ENCODE measurements around the gene IFT74.
A peak's percentile ranks its signal among the peaks of the same experiment; 100 is the strongest.

Gene IFT74

GRCh38 chr9:26973989-26974388 is 17.8 kb downstream of the IFT74 start:
- FAIRE-seq, result no peak
- DNase-seq (ENCODE audit: low spot score), result no peak

DNA sequence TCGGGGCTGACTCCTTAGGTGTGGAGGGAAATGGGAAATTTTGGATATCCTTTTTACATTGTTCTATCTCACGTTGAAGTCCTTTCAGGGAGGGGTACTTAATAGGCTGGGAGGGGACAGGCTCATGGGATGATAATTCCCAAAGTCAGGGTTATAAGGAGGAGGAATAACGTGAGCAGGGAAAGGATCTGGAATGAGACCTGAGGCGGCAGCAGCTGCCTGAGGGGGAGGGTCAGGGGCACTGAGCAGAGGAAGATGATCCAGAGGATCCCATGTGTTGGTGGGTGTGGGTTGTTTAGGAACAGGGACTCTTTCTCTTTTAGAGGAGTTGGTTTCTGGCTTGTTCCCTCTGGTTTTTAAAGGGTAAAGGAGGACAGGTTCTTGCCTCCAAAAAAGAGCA is 18.7 kb downstream of the IFT74 start:
- FAIRE-seq, result no peak
- DNase-seq (ENCODE audit: low spot score), result no peak

- no peak for FAIRE-seq
- DNase-seq (ENCODE audit: low spot score), result no peak
Measured at GRCh38 chr9:26975728-26976707, 19.8 kb downstream of the IFT74 start.

DNA sequence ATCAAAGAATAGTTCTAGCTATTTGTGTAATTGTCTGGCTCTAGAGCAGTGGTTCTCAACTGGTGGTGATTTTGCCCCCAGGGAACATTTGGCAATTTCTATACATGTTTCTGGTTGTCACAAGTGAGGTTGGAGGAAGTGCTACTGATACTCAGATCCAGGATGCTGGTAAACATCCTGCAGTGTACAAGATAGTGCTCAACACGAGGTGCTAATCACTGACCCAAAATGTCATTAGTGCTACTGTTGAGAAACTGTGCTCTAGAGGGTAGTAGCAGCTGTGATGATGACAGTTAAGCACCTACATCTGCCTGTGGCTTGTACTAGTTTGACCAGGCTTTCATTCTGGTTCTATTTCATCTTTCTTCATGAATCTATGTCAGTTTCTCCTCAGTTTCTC is 27.1 kb downstream of the IFT74 start:
- DNase-seq (ENCODE audit: low spot score) (no peak), FAIRE-seq (no peak)

- DNase-seq (ENCODE audit: low spot score) (no peak), FAIRE-seq (no peak)
Measured at GRCh38 chr9:26995810-26996209, 39.6 kb downstream of the IFT74 start.

GRCh38 chr9:27003426-27004077 is 47.3 kb downstream of the IFT74 start:
- no peak for FAIRE-seq

DNA sequence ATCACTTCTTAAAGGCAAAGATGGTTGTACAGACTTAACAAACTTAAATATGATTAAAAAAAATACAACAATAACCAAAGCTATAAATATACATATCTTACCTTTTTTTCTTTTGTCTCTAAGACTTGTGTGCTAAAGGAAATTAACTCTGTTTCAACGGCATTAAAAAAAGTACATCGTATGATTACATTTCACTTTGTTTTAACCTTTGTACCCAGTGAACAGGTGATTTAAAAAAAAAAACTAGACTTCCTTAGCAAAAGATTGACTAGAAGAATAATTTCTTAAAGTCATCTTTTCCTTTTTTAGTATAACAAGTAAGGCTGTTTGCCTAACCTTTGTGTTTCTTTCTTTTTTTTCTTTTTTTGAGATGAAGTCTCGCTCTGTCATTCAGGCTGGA is 49.3 kb downstream of the IFT74 start, which contains the start of gene LRRC19:
LRRC19 (minus strand) TSS at position 182 of the 400 bp plus-strand sequence. CDS start 5,978 bp downstream, outside the sequence.
- FAIRE-seq (no peak), DNase-seq (ENCODE audit: low spot score) (no peak)

More at GRCh38 chr9:27003426-27004077, 47.3 kb downstream of the IFT74 start:
- no peak for DNase-seq (ENCODE audit: low spot score)

DNA sequence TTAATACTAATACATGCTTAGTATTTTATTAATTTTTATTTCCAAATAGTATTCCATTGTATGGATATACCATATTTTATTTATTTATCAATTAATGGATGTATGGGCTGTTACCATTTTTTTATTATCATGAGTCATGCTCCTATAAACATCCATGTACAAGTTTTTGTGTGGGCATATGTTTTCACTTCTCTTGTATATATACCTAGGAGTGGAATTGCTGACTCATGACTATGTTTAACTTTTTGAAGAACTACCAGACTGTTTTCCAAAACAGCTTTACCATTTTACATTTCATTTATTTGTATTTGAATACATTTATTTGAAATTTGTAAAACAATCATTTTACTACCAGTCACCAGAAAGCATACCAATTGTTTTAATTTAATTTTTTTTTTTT is 63.4 kb downstream of the IFT74 start:
- FAIRE-seq (no peak), DNase-seq (ENCODE audit: low spot score) (no peak)

- FAIRE-seq (no peak), DNase-seq (ENCODE audit: low spot score) (no peak)
Measured at GRCh38 chr9:27022920-27023319, 66.7 kb downstream of the IFT74 start.

DNA sequence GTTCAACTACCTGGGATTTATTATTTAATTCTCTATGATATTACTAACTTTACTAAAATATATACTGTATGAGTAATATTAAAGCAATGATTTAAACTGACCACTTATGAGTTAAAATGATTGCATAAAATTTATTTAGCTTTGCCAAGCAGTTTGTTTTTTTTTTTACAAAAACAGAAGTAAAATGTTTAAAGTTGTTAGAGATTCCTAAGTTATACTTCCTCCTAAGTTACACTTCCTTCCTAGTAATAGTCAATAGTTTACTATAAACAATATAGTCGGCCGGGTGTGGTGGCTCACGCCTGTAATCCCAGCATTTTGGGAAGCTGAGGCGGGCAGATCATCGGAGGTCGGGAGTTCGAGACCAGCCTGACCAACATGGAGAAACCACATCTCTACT is 73.0 kb downstream of the IFT74 start:
- DNase-seq (ENCODE audit: low spot score), result no peak
- no peak for FAIRE-seq

DNA sequence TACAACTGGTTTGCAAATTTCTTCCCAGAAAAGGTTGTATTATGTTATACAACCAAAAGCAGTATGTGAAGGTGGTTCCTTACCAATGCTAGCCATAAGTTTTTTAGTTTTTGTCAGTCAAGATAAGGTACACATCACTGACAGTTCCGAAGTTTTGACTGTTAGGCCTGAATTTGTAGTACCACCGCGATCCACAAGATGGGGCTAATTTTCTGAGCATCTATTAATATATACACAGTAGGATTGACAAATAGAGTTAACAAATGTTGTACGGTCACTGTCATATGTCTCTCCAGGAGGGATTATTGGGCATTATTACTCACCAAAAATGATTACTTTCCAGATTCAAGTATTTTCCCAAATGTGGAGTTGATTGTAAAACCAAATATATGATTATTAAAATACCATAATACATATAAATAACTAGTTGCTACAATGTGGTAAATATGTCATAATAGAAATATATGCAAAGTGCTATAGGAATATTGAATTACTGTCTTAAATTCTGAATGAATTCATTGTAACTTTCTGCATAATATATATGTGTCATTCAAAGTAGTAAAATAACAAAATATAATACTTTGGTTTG is 77.7 kb downstream of the IFT74 start:
- DNase-seq (ENCODE audit: low spot score) (peak; percentile 20), FAIRE-seq (peak; percentile 34)

- FAIRE-seq, result no peak
Measured at GRCh38 chr9:27037499-27037898, 81.3 kb downstream of the IFT74 start.

DNA sequence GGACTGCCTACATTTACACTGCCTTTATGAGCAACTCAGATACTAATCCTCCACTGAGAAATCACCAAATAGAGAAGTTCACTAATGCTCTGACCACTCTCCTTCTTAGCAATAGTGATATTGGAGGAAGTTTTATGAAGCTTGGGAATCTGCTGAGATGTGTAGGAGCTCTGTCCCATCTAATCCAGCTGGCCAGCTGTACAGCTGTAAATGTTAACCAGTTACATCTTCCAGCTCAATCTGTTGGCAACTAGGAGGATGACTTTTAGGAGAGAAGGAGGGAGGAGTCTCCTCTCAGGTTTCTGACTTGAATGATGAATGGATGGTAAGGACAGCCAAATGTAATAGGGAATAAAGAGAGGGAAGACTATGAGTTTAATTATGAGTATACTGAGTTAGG is 85.5 kb downstream of the IFT74 start:
- FAIRE-seq (no peak), DNase-seq (ENCODE audit: low spot score) (no peak)

More at GRCh38 chr9:27037499-27037898, 81.3 kb downstream of the IFT74 start:
- DNase-seq (ENCODE audit: low spot score), result no peak

DNA sequence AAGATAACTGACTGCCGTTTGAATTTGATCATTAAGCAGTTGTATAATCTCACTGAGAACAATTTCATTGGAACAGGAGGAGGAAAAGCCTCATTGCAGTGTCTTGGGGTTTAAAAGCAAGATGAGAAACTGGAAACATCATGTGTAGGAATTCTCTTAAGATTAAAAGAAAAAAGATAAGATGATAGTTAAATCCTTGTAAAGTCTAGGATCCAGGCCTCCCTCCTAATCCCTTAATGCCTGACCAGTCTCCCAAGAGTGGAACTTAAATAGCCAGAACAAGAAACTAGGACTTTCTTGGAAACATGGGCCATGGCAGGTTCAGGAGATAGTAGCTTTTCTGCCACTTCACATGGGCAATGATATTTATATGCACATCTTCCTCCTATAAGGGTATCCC is 86.3 kb downstream of the IFT74 start:
- FAIRE-seq (no peak), DNase-seq (ENCODE audit: low spot score) (no peak)

GRCh38 chr9:27043176-27043575 is 87.0 kb downstream of the IFT74 start:
- DNase-seq (ENCODE audit: low spot score), result no peak

DNA sequence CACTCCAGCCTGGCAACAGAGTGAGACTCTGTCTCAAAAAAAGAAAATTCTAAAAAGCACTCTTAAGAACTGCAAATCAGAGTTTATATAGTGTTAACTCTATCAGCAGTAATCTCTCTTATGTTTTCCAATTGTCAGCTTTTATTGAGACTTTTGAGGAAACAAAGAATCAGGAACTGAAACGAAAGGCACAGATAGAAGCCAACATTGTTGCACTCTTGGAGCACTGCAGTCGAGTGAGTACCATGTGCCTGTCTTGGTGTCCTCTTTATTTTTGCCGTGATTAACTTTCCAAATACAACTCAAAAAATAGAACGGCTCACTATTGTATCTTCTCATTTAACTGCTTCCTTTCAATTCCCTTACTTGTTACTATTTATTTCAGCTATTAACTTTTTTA is 90.9 kb downstream of the IFT74 start:
- no peak for FAIRE-seq
- no peak for DNase-seq (ENCODE audit: low spot score)

More at GRCh38 chr9:27043176-27043575, 87.0 kb downstream of the IFT74 start:
- no peak for FAIRE-seq

- FAIRE-seq, result no peak
- DNase-seq (ENCODE audit: low spot score), result no peak
Measured at GRCh38 chr9:27053369-27054022, 97.3 kb downstream of the IFT74 start.

- FAIRE-seq, result no peak
Measured at GRCh38 chr9:27054125-27054524, 97.9 kb downstream of the IFT74 start.

GRCh38 chr9:27054841-27055240 is 98.6 kb downstream of the IFT74 start:
- FAIRE-seq, result no peak

More at GRCh38 chr9:27054125-27054524, 97.9 kb downstream of the IFT74 start:
- DNase-seq (ENCODE audit: low spot score), result no peak

DNA sequence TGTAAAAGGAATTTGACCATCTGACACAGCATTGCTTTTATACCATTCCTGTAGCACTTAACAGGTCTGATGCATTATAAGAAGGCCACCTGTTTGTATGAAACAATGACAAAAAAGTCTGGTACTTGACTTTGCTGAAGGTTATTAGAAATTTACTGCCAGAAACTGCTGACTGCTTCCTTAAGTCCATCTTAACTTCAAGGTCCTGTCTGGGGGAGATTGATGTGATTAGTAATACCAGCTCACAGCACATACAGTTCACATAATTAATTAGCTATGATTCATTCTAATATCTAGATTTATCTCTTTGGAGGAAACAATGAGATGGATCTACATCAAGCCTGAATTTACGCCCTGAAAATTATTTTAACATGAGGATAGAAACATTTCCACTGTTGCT is 103.2 kb downstream of the IFT74 start:
- DNase-seq (ENCODE audit: low spot score) (no peak), FAIRE-seq (no peak)

More at GRCh38 chr9:27054841-27055240, 98.6 kb downstream of the IFT74 start:
- DNase-seq (ENCODE audit: low spot score), result no peak

DNA sequence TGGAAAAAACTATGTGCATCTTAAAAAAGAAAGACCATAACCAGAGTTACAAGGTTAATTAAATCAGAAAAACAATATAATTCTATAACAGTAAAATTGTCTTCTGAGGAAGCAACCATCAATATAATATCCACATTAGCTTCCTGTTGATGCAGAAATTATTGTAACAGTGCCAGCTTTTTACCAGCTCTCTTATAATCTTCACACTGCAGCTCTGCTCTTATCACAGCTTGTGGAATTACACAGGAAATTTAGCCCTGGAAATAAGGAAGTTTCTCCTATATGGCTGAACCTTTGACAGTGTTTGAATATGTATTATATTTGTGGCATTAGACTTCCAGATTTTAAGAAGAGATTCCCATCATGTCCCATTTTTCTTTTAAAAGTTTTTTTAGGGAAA is 103.7 kb downstream of the IFT74 start:
- DNase-seq (ENCODE audit: low spot score), result no peak
- FAIRE-seq, result no peak

Data from RCC 7860 (cell line).